Measurements from ENCODE around the gene ESRP2. TPM values are rescaled to one million over a fixed set of nuclear protein-coding genes. Genes with fewer than 3 reads are reported as not detected.

The ESRP2 gene
- total and polyA plus RNA-seq, 9 of the 15 experiments (the other 6 are each of a cell fraction or from before 2014, with no cell fraction given), result 0.05 to 0.15 (median 0.07) TPM; not detected in 6

- no peak for TF ChIP-seq ZNF263 (CRISPR knock-in tag; IDR thresholded peaks at IDR 0.05; ENCODE audit: borderline replicate concordance)
- no peak for TF ChIP-seq JUND (IDR thresholded peaks at IDR 0.05; ENCODE audit: borderline replicate concordance, low read depth, low read length)
- no peak for TF ChIP-seq JUND (tag; IDR thresholded peaks at IDR 0.05; ENCODE audit: borderline replicate concordance, low read depth, low read length)
These were observed 15.9 kb upstream of the ESRP2 start (continued) for GRCh38 chr16:68251832-68252231.

- Histone ChIP-seq H3K9me3 (replicated peaks; ENCODE audit: control insufficient read depth, insufficient read depth, low read depth, low read length) (no peaks in the 10 kb centered on the region), H3K4me3 (no peak overlapping the region)
These were observed 15.0 kb upstream of the ESRP2 start for GRCh38 chr16:68250951-68251350.

More at GRCh38 chr16:68250951-68251350, 15.0 kb upstream of the ESRP2 start:
- Histone ChIP-seq H3K27ac (ENCODE audit: extremely low read depth, low read depth, low read length) (no peak overlapping the region), H3K9ac (ENCODE audit: insufficient read depth in 1 of 2, low read depth in 2 of 2, low read length in 2 of 2) (no peak overlapping the region), H4K20me1 (replicated peaks; ENCODE audit: control insufficient read depth, insufficient read depth, low read length) (peaks cover 3% of the 10 kb centered on the region; the same call in 1 of the 2 replicates), H3K4me1 (replicated peaks in 1 of 2; ENCODE audit: control insufficient read depth in 2 of 2, insufficient read depth in 2 of 2, low read length in 2 of 2) (peaks cover 16 to 17% of the 10 kb centered on the region in 2 experiments), H3K36me3 (ENCODE audit: control insufficient read depth, insufficient read depth, low read length) (peaks cover 7% of the 10 kb centered on the region; the same call in 1 of the 3 replicates), H3K27me3 (ENCODE audit: control insufficient read depth in 2 of 2, insufficient read depth in 2 of 2, low read length in 2 of 2) (no peaks in the 10 kb centered on the region), H3K4me2 (ENCODE audit: insufficient read depth, low read length) (no peak overlapping the region), H3K79me2 (ENCODE audit: control insufficient read depth, insufficient read depth, low read length) (peaks cover 2% of the 10 kb centered on the region; the same call in 2 of the 3 replicates), H3K9me1 (ENCODE audit: control insufficient read depth, insufficient read depth, low read length) (peaks cover 8% of the 10 kb centered on the region), H2AFZ (ENCODE audit: low read depth, low read length) (no peak overlapping the region)
- ChIA-PET CTCF (ENCODE audit: low intra/inter-chr PET ratio) (no interaction called here), POLR2A (interaction anchor here (1.3 kb wide), 1 partner anchor 13 kb away, joined by 5 read pairs; the partner anchor contains the start of gene SLC7A6)
- no peak for FAIRE-seq
- ATAC-seq, result no peak
- no peak for TF ChIP-seq PCBP1 (IDR thresholded peaks at IDR 0.05; ENCODE audit: low read depth, low read length, poor library complexity, severe bottlenecking)
- no peak for TF ChIP-seq TOE1 (IDR thresholded peaks at IDR 0.05; ENCODE audit: borderline replicate concordance)
- no peak for TF ChIP-seq TOE1 (CRISPR knock-in tag; IDR thresholded peaks at IDR 0.05; ENCODE audit: borderline replicate concordance, low read depth)
- no peak for TF ChIP-seq LARP7 (IDR thresholded peaks at IDR 0.05)
- no peak for TF ChIP-seq SAFB (IDR thresholded peaks at IDR 0.05; ENCODE audit: borderline replicate concordance, low read depth, low read length)
- TF ChIP-seq DDX20 (tag; IDR thresholded peaks at IDR 0.05; ENCODE audit: low read depth), result no peak
- no peak for TF ChIP-seq MYC (IDR thresholded peaks at IDR 0.05; ENCODE audit: low read depth, low read length)
- TF ChIP-seq MYC (CRISPR knock-in tag; IDR thresholded peaks at IDR 0.05; ENCODE audit: borderline replicate concordance, low read depth), result no peak
- intact Hi-C loops (cut with micrococcal nuclease), result no loop called here
- BruUV-seq (replicated peaks), result no TSS peak
- DNase-seq (ENCODE audit: extremely low read depth in 1 of 4, low spot score in 3 of 4), result no peak
- in situ Hi-C loops (cut with MboI), result no loop called here
- 59% methylated on average over 6 of the region's 6 CpGs for WGBS (ENCODE audit: insufficient coverage, low coverage, missing lambda C conversion rate)

Data from K562 (cell line).